HG02870 (cell line): Measurements from ENCODE around the gene DMD.
"Not testable (repeated sequence)": the region's sequence is repeated elsewhere in the genome, so short reads cannot be mapped to it uniquely, and the experiment has no call there.

ENCODE experiments used
- ATAC-seq: cut with Tn5 transposase; IDR thresholded peaks from one replicate; pipeline ENCODE4 v1.9.1; 2021; ENCODE audit warnings: mild to moderate bottlenecking, moderate library complexity; ENCODE audit not compliant: unreplicated experiment

Gene DMD

DNA sequence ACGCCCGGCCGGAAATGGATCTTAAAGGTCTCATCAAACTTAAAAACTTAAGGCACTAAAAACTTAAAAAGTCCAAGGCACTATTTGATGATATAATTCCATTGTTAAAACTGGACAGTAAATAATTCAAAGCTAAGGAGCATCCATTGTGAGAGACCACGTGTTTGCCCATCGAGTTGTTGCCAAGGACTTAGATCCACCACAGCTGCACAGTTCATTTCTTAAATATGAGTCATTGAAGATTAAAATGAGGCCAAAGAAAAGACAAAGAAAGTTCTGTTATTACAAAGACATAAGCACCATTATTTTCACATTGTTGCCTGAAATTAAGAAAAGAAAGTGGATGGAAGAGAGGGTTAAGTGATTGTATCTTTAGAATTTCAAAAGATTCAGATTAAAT lies 1728.0 kb downstream of the DMD start:
- ATAC-seq = no peak

- ATAC-seq = no peak
Measured at GRCh38 chrX:31480696-31481095, 1730.7 kb downstream of the DMD start.

DNA sequence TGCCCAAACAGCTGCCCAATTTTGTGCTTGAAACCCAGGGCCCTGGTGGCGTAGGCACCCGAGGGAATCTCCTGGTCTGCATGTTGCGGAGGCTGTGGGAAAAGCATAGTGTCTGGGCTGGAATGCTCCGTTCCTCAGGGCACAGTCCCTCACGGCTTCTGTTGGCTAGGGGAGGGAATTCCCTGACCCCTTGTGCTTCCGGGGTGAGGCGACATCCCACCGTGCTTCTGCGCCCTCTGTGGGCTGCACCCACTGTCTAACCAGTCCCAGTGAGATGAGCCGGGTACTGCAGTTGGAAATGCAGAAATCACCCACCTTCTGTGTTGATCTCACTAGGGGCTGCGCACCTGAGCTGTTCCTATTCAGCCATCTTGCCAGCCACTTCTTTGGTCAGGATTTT lies 1740.1 kb downstream of the DMD start:
- no peak for ATAC-seq

- ATAC-seq = not testable (repeated sequence)
Measured at GRCh38 chrX:31470753-31471152, 1740.6 kb downstream of the DMD start.

DNA sequence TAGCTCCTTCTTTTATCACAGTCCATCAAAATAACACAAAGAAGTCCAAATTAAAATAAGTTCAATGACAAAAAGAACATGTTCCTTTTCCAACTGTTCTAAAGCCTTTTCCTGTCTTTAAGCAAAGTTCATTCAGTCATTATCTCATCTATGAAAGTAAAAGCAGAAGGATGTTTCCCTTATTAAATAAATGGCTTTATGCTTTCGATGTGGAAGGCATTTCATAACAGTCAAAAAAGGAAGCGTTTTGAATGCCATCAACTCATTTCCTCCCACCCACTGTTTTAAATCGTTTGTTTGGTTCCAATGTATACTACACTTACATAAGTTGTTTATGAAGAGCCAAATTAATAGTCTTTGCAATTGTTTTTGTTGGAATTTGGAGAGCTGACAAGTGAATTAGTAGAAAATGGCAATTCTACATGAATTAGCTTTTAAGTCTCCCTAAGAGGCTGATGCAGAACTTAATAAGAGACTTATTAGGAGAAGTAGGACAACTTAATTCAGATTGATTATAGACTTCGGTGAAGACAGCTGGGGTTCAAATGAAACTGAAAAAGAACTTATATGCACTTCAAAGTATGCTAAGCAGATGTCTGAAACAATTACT lies 1746.9 kb downstream of the DMD start:
- ATAC-seq = no peak

- no peak for ATAC-seq
Measured at GRCh38 chrX:31461266-31461665, 1750.1 kb downstream of the DMD start.

DNA sequence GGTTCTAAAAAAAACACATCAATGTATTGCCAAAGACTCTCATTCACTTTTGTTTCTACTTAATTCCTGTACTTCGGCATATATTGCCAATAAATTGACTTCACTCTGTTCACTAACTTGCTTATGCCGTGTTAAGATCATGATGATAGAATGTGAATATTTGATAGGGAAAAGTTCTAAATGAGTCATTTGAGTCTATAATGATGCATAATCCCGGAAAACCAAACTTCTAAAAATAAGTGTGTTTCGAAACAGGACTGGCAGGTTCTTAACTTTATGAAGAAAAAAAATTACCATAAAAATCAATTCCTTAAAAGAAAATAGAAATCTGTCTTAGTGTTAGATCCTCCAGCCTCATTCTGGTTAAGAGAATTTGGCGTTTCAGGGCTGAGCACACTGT lies 1752.0 kb downstream of the DMD start:
- no peak for ATAC-seq

GRCh38 chrX:31449965-31450364 lies 1761.4 kb downstream of the DMD start:
- ATAC-seq = no peak

DNA sequence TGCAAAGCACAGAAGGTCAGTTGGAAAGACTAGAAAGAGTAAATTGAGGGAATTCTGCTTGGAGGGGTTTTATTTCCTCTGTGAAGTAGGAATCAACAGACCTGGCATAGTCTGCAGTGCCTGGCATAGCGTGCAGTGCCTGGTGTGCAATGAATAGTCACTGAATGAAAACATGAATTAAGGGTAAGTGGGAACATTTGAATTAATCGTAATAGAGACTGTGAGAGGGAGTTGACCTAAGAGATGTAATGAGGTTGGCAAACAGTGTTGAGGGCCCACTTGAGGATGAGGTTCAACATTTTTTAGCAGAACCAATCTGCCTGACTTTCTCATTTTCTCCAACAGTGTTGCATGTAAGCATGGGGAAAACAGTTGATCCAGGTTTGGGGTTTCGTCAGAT lies 1762.3 kb downstream of the DMD start:
- no peak for ATAC-seq

GRCh38 chrX:31445542-31445941 lies 1765.8 kb downstream of the DMD start:
- no peak for ATAC-seq

DNA sequence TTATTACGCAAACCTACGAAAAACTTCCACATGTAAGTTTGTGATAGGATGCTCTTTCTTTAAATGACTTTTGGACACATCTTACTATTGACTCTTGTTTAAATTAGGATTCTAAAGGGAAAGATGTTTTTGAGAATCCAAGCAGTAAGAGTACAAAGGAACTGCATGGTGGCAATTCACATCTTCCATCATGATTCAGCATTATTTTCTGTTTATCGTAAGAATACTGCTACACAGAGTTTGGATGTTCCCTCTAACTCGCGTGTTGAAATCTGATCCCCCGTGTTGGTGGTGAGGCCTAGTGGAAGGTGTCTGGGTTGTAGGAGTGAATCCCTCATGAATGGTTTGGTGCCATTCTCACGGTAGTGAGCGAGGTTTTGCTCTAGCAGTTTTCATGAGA lies 1767.7 kb downstream of the DMD start:
- no peak for ATAC-seq

DNA sequence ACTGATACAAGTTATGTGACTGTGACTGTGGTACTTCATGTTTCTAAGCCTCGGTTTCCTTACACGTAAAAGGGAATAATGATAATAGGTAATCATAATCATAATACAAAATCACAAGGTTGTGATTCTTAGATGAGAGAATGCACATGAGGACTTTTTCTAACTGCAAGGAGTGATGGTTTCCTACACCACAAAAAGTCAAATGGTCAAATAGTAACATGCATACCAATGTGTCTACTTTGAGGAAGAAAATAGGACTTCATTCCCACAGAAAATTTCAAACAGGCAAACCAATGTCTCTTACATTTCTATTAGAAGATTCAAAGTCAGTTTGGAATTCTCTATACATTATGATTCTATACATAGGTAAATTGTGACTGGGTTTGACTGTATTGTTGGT lies 1770.8 kb downstream of the DMD start:
- no peak for ATAC-seq

DNA sequence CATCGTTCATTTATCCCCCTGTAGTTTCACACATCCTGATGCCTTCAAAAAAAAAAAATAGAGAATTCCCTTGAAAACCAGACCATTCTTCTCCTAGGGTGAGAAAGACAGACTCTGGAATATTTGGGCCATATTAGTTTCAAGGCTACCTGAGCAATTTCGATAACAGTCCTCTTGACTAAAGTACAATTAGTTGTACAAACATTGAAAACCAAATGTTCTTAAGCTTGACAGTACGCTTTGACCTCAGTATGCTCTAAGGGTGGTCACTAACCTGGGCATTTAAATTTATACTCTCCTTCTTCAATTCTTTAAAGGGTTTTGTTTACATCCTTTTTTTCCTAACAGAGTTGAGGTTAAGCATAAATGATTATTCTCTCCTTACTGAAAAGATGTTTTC lies 1774.9 kb downstream of the DMD start:
- ATAC-seq = no peak

DNA sequence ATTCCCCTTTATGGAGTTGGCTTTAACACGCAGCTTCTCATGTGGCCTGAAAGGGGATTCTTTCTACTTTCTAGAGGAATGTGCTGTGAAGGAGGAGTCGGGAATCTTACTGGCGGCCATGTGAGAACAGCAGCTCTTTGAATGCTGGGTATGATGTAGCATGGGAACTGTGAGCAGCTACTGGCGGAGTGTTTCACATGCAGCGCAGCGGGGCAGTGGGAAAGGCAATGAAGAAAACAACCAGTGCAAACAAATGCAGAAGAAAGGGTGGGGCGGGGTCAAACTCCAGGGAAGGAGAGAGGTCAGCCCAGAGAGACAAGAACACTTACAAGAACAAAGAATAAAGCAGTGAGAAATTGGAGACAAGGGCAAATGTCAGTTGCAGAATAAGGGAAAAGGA lies 1775.8 kb downstream of the DMD start:
- no peak for ATAC-seq

DNA sequence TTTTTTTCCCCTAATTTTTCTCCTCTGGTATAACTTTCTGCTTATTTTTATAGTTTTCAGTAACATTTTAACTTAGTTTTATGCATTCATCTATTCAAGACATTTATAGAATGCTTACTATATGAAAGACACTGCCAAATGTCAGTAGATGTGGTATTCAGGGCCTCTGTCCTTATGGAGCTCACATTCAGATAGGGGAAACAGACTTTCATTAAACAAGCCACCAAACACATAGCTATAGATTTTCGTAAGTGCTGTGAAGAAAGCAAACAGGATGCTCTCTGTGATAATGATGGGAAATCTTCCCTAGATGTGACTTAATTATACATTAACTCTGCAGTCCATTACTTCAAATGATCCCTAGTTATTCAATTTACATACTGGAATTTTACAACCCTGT lies 1777.5 kb downstream of the DMD start:
- ATAC-seq = no peak

- no peak for ATAC-seq
Measured at GRCh38 chrX:31429915-31430314, 1781.4 kb downstream of the DMD start.

DNA sequence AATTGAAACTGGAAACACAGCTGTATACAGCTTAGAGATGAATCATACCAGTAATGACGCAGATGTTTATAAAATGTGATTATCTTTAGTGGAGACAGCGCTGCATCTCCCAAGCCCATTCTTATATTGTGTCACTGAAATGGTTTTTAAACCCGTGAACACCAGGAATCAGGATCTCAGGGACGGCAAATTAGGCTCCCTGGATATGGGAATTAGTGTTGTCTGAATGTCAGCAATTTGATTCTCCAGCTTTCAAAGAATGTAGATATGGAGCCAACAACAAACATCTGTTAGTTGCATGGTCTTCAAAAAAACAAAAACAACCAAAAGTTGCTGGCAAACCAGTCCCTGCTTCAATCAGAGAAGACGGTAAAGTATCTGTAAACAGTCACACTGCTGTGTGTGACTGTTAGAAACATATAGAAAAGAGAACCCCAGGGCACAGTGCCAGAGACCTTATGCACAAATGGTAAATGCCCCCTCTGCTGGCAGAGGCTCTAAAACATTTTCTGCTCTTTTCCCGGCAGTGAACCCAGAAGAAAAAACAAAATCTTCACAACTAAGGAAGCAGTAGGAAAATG lies 1787.7 kb downstream of the DMD start:
- ATAC-seq = no peak

- ATAC-seq = no peak
Measured at GRCh38 chrX:31421441-31421840, 1789.9 kb downstream of the DMD start.

DNA sequence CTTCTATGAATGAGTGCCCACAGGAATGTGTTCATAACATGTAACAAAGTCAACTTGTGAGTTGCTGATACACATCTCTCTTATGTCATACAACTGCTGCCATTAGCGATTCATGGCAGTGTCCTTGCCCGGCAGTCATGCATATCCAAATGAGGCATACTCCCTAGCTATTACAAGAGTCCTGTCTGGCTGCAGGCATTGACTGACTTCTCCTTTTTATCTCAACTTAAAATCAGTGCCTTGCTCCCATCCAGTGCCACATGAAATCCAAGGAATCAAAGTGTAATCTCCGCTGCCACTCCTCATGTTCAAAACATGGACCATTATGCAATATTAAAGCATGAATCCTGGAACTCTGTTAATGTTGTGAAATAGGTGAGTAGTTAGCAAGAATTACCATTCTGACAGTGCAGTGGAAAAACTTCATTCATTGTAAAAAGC lies 1790.6 kb downstream of the DMD start:
- no peak for ATAC-seq

DNA sequence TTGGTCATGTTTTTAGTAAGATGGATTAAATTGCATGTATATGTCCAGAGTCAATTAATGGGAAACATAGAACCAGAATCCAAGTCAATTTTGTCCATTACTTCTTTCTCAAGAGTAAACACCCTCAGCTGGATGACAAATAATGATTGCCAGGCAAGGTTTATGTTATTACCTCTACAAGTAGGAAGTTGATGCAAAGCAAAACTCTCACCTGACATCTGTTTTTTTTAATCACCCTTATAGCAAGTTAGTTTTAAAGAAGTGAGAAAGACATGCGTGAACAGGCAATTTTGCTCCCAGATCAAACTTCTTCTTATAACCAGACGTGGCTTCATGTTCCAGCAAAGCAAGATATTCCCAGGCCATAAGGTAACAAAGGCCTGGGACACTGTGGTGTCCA lies 1791.0 kb downstream of the DMD start:
- ATAC-seq = no peak

- no peak for ATAC-seq
Measured at GRCh38 chrX:31397119-31397518, 1814.2 kb downstream of the DMD start.

DNA sequence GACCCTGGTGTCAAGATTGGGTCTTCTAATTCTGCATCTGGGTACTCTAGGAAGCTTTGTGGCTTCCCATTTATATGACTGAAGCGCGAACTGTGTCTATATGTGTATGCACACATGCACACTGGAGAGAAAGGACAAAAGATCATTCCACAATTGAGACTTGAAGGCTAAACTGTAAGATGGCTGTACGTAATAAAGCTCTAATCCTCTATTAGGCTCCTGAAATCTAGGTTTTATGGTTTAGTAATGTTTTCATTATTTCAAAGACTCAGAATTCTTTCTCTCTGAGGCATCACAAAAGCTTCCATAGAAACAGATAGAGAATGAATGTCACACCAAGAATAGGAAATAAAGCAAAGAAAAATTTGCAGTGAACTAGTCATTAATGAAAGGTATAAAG lies 1818.8 kb downstream of the DMD start:
- no peak for ATAC-seq

DNA sequence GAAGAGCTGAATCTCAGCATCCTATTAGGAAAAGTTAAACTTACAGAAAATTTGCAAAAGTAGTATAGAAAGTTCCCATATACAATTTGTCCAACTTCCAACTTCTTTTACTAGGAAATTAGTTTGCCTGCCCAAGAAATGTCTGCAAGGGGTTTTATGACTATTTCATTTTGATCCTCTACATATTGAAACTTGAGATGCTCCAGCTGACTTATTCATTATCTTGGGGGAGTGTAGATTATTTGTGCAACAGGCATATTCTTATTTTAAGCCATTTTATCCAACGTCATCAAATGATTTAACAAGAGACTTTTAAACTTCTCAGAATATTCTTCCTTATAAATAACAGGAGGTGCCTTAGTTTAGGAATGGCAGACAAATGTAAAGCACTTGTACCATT lies 1822.4 kb downstream of the DMD start:
- no peak for ATAC-seq
